CD4-positive, alpha-beta T cell treated with Interleukin-10 for 1 hour (primary cell): ENCODE data around the gene UGT1A5.

Experiments
- DNase-seq: peaks from one replicate; pipeline ENCODE4 v3.0.0-alpha.2; 2020

Gene UGT1A5

DNA sequence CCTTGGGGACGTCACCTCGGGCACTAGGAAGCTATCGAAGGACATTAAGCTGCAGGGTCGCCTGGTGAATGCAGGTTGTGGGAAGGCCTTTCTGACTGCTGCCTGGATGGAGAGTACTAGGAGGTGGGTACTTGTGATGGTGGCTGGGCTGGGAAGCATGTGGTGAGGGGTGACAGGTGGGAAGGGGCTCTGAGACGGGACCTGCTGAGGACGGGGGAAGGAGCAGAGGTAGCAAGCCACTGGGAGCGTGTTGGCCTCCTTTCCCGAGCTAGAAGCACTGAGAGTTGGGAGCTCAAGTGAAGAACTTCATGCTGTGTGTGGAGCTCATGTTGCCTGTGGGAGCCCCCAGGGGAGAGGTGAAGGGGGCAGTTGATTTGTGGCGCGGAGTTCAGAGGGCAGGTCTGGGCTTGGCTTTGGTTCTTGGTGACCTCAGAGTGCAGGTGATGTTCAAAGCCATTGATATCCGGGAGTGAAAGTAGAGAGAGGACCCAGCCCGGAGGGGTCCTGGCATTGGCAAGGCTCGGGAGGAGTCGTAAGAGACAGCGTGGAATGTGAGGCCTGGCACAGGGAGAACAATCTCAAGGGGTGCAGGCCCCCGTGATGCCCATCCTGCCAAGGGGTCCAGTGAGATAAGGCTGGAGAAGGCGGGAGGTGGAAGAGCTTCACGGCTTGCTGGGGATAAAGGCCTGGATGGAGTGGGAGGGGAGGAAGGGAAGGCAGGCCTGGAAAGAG, 78.6 kb downstream of the UGT1A5 start:
- DNase-seq = no peak

DNA sequence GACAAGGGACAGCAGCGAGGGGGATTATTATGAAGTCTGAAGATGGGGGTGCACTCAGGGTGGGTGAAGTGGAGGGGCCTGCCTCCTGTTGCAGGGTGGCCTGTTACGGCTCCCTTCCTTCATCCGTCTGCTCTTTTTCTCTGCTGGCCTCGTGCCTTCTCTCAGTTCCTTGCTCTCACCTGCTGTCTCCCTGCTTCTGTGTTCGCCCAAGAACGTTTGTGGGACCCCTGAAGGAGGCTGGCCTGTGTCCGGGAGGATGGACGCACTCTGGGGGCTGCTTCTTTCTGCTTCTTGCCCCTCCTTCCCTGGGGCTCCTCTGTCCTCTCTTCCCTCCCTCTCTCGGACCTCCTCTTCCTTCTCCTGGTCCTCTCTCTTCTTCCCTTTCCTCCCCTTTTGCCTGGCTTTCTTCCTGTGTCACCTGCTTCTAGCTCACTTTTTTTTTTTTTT, 79.2 kb downstream of the UGT1A5 start:
- DNase-seq = no peak

DNA sequence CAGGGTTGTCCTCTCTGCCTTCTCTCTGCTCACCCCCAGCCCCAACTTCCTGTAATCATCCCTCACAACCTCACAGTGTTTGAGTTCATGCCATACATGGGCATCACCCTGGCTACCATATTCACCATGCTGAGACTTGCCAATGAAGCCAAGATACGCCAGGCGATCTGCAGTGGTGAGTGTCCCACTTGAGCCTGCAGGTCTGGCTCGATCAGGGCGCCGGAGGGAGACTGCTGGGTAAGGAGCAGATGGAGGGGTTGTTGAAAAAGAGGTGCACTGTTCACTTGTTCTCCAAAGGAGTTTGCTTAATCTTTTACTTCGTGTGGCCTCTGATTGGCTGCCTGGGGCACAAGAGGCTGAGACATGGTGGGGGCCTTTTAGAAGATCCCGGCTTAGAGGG, 80.0 kb downstream of the UGT1A5 start:
- DNase-seq = no peak

DNA sequence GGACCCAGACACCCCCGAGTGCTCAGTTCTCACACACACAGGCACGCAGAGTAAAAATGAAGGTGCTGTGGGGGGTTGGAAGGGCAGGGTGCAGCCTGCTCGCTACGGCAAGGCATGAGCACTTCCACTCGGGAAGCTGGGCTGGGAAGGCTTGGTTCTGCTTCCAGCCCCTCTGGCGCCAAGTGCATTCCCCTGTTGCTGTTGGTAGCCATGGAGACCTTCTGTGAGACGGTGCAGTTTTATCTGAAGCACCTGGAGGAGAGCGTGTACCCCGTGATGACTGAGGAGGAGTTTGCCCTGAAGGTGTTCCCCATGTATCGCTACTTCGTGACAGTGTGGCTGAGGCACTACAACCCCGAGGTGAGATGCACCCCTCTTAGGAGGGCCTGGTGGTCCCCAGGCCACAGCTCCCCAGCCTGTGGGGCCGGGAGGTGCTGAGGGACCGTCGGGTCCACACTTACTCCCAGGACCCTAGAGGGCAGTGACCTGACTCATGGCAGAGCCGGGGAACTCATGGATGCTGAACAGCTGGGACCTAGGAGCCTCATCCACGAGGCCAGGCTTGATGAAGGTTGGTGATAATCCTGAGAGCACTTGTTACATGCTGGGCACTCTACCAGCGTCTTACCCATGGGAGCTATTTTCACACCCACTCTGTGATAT, 80.9 kb downstream of the UGT1A5 start:
- DNase-seq = no peak

DNA sequence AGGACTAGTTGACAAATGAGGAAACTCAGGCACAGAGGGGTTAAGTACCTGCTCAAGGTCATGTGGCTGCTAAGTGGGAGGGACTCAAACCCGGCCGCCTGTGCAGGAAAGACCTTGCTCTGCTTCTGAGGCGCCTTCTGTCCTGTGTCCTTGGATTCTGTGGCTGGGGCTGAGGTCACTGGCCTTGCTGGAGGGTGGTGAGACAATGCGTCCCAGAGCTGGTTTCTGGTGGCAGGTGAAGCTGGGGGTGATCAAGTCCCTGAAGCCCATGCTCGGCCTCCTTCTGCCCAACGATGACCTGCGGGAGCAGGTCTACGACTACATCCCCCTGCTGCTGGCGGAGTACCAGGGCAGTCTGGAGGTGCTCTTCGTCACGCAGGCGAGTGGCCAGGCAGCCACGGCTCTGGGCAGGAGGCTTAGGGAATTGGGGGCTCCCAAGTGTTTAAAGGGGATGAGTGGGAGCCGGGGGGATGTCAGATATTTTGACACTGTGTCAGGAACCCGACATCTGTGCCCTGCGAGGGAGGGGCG, 81.5 kb downstream of the UGT1A5 start:
- DNase-seq = no peak

DNA sequence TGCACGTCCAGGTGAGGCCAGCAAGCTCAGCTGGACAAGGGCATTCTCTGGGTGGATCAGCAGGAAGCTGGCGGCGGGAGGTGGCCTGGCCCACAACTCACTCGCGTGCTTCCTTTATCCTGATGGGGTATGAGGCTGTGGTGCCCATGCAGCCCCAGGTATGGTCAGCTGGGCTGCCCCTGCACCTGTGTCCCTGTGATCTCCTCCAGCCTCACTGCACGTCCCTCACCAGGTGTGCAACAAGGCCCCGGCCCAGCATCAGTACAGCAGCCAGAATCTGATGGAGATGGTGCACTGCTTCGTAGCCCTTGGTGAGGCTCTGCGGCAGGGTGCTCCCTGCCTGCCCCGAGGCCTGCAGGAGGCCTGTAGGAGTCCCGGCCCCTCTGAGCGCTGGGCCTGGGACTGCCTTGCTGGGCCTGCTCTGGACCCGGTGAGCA, 83.0 kb downstream of the UGT1A5 start:
- no peak for DNase-seq

DNA sequence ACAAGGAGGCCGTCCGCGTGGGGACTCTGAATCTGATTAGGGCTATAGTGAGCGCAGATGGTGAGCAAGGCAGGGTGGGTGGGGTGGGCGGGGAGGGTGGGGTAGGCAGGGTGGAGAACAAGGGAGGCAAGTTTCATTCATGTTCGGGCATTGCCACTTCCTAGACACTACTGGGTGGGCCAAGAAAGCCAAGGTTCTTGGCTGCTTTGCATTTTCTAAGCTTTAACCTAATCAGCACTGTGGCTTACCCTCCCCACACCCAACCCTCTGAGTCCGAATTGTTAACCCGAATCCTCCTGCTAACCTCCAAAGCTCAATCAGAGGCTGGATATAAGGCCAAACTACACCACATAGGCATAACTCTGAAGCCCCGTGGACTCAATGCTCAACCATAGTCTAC, 83.5 kb downstream of the UGT1A5 start:
- no peak for DNase-seq

DNA sequence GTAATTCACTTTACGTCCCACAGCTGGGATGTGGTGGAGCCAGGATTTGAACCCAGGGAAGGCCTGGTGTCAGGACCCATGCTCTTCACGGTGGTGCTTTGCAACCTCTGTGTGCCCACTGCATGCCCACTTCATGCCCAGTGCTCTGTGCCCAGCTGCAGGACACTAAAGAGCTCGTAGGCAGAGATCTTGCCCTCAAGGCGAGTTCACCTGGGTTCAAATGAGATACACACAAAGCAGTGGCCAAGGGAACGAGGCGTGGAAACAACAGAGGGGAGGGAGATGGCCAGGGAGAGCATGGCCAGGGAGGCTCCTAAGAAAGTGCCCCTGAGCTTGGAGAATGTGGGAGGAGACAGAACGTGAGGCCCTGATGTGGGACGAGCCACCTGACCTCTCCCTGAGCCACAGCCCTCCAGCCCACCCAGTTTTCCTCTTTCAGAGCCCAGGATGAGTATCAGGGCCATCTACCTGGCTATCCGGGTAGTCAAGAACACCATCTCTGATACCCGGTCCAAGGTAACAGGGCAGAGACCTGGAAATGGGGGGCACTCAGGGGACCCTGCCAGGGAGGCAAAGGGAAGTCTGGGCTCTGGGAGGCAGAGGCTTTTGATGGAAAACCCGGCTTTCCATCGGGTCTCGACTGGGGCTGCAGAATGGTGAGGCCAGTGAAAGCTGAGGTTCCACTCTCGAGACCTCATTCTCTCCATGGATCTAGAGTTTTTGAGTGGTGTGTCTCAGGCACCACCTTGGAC, 85.8 kb downstream of the UGT1A5 start:
- DNase-seq = no peak

DNA sequence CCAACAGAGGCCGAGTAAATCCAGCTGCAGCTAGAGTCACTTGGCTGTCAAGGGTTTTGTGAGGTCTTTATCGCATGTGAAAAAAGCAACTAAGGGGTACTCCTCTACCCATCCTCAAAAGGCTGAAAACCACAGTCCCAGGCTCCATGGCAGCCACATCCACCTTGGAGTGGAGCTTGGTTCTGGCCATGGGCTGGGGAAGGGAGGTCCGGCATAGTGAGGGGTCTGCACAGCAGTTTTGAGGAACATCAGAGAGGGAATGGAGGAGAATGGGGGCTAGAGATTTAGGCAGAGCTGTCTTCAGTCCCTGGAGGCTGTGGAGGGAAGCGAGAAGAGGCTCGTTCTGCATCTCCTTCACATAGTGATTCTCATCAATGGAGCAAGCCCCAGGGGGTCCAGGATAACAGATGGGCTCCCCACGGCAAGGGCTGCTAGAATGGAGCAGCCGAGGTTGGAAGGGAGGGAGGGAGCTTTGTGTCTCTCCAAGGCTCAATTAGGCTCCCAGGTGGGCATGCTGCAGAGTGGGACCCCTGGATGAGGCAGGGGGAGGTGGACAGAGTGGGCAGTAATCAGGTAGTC, 86.5 kb downstream of the UGT1A5 start:
- no peak for DNase-seq

DNA sequence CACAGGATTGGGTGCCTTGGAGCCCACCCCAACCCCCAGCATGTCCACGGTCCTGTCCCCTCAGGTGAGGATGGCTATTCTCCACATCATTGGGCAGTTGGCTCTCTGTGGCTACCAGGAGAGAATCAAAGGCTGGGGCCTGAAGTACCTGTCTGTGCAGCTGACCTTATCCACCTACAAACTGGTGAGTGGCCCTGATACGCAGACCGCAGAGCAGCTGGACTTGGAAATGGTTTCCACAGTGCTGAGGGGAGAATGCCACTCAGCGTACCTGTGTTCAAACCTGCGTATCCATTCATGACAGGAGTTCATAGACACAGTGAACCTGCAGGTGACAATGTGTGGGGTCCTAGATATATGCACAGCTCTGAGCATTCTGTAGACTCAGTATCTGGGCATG, 87.0 kb downstream of the UGT1A5 start:
- DNase-seq = no peak

DNA sequence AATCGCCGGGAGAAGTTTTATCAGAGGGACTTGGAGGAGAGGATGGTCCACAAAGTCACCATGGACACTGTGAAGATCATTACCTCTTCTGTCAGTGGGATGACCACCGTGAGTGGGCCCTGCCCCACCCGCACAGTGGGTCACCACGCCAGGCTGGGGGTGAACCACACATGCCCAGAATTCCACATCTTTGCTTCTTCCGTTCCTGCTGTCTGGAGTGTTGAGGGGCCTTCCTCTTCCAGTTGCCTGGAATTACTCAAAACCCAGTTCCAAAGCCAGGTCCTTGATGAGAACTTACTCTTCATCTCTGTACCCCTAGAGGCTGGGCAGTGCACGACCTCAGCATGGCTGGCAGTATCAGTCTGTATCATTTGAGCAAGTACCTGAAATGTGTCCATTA, 87.5 kb downstream of the UGT1A5 start:
- DNase-seq = no peak

DNA sequence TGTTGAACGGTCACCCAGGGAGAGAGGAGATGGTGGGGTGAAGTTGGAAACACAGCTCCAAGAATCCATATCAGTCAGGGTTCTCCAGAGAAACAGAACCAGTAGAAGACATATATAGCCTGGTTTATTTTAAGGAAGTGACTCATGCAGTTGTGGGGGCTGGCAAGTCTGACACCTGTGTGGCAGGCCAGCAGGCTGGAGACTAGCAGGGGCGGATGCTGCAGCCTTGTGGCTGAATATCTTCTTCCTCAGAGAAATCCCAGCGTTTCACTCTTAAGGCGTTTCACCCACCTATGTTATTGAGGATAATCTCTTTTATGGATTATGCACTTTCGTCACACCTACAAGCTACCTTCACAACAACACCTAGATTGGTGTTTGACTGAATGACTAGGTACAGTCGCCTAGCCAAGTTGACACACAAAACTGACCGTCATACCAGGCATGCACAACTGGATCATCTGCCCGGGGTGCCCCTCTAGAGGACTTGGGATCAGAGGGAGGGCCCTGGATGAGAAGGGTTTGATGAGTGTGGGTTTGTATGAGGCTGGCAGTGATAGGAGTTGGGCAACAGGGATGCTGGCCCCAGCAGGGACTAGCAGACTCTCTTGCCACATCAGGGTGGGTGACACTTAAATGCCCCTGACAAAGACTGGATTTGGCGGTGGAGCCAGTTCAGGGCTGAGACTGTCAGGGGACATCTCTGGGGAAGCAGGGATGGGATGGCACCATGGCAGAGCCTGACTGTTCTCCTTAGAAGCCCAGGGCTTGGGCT, 88.8 kb downstream of the UGT1A5 start:
- no peak for DNase-seq

DNA sequence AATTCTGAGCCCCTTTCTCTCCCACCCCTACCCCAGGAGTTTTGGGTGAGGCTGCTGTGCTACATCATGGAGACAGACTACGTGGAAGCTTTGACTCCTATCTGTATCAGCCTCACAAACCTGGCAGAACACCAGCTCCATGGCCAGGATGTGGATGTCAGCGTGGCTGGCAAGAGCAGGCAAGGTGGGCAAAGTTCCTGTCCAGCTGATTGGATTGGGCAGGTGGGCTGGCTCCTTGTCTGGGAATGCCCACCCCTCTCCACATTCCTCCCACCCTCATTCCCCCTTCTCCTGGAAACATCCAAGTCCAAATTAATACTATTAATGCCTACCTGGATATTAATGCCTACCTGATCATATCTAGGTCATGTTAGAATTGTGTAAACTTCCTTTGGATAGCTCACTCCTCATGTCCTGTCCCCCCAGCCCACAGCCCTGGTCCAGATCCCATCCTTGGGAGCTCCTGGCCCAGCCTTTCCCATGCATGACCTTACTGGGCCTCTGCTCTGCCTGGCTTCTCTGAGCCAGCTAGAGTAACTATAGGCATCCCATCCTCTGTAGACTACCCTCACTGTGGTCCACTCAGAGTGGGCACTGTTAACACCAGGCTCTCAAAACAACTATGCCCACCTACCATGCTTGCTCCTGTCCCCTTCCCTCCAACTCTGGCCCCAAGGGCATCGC, 89.6 kb downstream of the UGT1A5 start:
- no peak for DNase-seq

DNA sequence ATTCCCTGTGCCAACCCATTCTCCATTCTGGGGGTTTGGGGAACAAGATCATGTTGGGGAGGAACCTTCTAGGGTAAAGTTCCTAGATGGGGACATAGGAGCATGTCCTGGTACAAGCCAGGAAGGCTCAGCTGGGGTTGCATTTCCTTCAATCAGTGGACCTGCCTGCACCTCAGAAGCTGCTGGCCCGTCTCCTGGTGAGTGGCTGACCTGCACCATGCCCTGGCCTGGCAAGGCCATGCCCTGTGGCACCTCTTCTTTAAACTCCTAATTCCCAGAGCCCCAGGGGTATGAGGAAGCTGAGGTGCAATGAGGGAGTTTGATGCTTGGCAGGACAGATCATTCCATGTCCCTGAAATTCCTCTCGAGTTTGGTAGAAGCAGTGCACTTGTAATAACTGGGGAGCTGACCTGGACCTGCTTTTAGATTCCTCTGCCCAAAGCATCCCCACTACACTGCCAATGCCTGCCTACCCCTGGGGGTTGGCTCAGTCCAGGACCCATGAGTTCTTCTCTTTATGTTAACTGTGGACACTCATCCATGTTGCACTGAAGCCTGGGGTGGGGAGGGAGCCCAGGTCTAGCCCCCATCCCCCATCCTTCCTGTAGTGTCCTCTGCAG, 90.7 kb downstream of the UGT1A5 start:
- DNase-seq = no peak

DNA sequence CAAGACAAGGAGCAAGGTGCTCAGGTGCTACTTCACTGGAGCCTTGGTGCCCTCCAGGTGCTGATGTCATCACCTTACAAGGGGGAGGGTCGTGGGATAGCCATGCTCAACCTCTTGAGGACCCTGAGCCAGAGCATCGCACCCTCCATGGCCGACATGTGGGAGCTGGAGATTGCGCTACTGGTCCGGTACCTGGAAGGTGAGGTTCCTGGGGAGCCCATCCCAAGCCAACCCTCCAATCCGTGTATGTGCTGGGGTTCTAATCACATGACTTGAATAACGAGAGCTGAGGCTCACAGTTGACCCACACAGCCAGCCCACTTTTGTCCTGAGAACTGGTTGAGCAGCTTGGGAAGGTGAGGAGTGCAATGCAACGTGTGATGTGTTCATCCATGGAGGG, 91.3 kb downstream of the UGT1A5 start:
- DNase-seq = no peak

DNA sequence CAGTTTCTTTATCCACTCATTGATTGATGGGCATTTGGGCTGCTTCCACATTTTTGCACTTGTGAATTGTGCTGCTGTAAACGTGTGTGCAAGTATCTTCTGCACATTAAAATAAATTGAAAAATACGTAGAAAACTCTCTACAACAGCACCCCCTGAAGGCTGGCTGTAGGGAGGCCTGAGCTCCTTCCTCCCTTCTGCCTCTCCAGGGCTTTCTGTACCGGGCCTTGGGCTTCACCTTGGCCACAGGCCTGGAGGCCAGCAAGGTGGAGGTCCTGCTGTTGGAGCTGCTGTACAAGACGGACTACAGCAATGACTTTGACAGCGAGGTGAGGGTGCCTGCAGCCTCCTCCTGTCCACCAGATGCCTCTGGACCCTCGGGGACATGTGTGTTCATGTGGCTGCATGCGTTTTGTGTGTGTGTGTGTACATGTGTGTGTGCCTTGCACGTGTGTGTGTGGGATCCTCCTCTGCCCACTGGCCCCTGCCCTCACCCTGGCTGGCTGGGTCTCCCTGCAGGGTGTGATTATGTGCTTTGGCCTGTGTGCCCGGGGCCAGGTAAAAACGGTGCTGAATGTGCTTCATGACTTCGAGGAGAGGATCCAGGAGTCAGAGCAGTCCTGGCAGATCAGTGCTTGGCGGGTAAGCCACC, 94.6 kb downstream of the UGT1A5 start:
- DNase-seq = no peak

DNA sequence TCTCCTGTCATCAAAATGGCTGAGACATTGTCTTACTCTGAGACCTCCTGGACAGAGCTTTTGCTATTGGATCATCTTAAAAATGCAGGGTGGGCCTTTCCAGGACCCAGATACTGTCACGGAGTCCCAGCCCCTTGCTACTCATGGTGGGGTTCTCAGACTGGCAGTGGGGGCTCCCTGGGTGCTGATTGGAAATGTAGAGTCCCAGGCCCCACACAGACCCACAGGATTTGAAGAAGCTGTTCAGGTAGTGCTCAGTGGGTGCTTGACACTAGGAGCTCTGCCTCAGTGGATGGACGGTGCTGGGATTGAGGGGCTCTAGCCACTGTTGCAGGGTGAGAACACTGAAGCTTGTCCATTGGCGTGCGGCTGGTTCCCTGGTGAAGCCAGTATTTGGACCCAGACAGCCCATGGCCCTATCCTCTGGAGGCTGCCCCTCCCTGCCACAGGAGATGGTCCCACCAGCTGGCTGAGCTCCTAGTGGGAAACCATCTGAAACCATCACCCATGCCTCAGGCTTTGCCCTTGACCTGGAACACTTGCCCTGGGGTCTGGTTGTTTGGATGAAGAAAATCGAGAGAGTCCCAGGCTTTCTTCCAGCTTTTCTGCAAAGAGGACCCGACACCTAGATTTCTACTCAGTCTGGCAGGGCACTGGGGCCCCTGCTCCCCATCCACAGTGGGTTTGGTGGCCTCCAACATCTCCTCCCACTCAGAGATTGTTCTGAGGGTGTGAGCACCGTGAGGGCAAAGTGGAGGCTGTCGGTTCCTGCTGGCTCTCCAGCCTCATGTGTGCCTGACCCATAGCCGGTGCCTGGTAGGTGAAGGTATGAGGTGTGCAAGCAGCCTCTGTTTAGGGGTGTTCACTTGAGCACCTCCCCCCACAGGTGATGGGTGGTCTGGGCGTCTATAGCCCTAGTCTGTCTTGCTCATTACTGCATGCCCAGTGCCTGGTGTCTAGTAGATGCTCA, 95.5 kb downstream of the UGT1A5 start:
- DNase-seq = no peak

DNA sequence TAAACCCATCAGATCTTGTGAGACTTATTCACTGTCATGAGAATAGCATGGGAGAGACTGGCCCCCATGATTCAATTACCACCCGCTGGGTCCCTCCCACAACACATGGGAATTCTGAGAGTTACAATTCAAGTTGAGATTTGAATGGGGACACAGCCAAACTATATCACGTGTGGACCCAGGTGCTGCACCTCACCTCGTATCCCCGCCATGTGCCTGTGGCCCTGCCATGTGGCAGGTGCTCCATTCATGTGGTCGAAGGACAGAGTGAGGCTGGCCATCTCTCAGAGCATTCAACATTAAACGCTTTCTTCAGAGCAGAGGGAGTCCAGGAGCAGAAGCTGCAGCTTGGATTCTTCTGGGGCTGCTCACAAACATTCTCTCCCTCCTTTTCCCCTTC, 97.7 kb downstream of the UGT1A5 start:
- DNase-seq = no peak

DNA sequence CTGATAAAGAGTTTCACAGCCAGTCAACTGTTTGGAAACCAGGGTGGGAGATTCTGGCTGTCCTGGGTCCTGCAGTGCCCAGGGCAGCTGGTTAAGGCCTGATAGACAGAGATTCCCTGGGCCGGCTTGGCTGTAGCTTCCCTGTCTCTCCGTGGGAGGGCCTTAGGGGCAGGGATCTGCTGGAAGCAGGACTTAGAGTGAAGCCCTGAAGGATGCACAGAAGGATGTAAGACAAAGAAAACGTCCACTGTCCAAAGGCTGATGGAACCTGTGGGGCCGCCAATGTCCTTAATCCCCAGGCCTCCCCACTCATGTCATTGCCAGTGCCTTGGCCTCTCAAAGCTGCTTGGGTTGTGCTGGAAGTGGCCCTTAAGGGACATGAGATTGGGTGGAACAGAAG, 98.4 kb downstream of the UGT1A5 start:
- no peak for DNase-seq

DNA sequence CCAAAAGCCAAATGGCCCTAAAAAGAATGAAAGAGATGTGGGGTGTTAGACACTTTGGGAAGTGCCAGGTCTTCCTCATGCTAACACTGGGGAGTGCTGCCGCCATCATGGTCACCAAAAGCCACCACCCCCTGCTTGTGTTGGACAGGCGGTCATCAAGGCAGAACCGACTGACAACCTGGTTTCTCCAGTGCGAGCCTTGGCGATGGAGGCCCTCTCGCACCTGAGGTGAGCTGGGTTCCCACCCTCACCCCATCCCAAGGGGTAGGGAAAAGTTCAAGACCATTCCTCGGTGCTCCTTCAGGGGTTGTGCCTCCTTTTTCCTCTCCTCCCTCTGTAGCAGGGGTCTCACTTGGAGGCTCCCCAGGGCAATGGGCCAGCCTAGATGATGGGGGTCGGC, 99.0 kb downstream of the UGT1A5 start:
- no peak for DNase-seq
